RWPE2 (cell line): ENCODE measurements around the gene CBFA2T2.

Experiments used
- ATAC-seq: fragments of 200-7000 bp; cut with Tn5 transposase; 3 replicates; pipeline ENCODE4 v1.9.1; 2021; ENCODE audit warnings: low read depth
- DNase-seq: peaks from one replicate; pipeline ENCODE4 v3.0.0-alpha.2; 2020; ENCODE audit warnings: low spot score
- H3K27ac ChIP-seq: fragments of 450-650 bp; 2 replicates; pipeline ENCODE4 v1.5.1; 2017; ENCODE audit warnings: mild to moderate bottlenecking; ENCODE audit not compliant: poor library complexity, severe bottlenecking
- H3K27me3 ChIP-seq: fragments of 250-450 bp; sonication (Bioruptor Pico); 2 replicates; pipeline ENCODE4 v1.5.1; 2021; ENCODE audit warnings: mild to moderate bottlenecking, moderate library complexity; ENCODE audit not compliant: insufficient read depth, poor library complexity, severe bottlenecking
- H3K36me3 ChIP-seq: fragments of 250-450 bp; sonication (Bioruptor Pico); 2 replicates; pipeline ENCODE4 v1.5.1; 2020; ENCODE audit warnings: low read depth, mild to moderate bottlenecking, moderate library complexity
- H3K4me1 ChIP-seq: fragments of 250-450 bp; sonication (Bioruptor Pico); 2 replicates; pipeline ENCODE4 v1.5.1; 2021; ENCODE audit warnings: mild to moderate bottlenecking, moderate library complexity; ENCODE audit not compliant: insufficient read depth, poor library complexity, severe bottlenecking
- H3K4me3 ChIP-seq: fragments of 250-450 bp; sonication (Bioruptor Pico); 2 replicates; pipeline ENCODE4 v1.5.1; 2021; ENCODE audit warnings: mild to moderate bottlenecking, moderate library complexity; ENCODE audit not compliant: severe bottlenecking
- H3K9me3 ChIP-seq: fragments of 250-450 bp; sonication (Bioruptor Pico); 2 replicates; pipeline ENCODE4 v1.5.1; 2021; ENCODE audit warnings: mild to moderate bottlenecking, moderate library complexity; ENCODE audit not compliant: severe bottlenecking
- TF ChIP-seq, protein P1 (sequence below): fragments of 450-650 bp; IDR thresholded peaks from one replicate; pipeline ENCODE4 v1.5.1; 2017; ENCODE audit warnings: mild to moderate bottlenecking, moderate library complexity; ENCODE audit not compliant: poor library complexity, severe bottlenecking

Gene CBFA2T2

DNA sequence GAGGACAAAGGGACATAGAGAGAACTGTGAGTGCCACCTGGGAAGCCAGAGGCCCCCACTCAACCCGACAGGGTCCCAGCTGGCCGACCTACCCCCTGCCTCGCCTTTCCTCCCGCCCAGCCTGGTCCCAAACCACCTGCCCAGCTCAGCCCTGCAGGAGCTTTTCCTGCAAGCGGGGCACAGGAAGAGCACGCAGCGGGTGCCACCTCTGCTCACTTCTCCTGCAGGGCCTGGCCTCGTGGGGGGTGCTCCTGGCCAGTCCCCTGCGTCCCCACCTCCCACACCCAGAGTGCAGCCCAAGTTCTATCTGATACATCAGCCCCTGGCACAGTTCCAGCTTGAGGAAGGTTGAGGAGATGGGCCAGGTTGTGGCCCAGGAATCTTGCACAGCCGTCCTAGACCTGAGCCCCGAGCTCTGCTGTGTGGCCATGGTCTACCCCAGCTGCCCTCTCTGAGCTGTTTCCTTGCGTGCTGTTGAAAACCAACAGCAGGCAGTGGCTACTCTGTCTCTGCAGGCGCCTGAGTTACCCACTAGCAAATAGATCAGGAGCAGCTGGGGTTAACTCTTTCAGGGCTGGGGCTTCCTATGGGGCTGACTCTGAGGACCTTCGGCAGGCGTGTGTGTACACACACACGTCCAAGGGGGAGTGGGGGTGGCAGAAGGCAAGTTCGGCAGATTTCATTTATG is 182.7 kb downstream of the CBFA2T2 start:
- H3K9me3 ChIP-seq, result no peaks in the 10 kb centered on the region
- peaks cover 3% of the 10 kb centered on the region for H3K4me1 ChIP-seq
- H3K4me3 ChIP-seq, result no peak overlapping the region
- ATAC-seq (no peak), DNase-seq (peak; percentile 88)
- TF ChIP-seq, protein P1, sequence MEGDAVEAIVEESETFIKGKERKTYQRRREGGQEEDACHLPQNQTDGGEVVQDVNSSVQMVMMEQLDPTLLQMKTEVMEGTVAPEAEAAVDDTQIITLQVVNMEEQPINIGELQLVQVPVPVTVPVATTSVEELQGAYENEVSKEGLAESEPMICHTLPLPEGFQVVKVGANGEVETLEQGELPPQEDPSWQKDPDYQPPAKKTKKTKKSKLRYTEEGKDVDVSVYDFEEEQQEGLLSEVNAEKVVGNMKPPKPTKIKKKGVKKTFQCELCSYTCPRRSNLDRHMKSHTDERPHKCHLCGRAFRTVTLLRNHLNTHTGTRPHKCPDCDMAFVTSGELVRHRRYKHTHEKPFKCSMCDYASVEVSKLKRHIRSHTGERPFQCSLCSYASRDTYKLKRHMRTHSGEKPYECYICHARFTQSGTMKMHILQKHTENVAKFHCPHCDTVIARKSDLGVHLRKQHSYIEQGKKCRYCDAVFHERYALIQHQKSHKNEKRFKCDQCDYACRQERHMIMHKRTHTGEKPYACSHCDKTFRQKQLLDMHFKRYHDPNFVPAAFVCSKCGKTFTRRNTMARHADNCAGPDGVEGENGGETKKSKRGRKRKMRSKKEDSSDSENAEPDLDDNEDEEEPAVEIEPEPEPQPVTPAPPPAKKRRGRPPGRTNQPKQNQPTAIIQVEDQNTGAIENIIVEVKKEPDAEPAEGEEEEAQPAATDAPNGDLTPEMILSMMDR, result no peak
- peaks cover 21% of the 10 kb centered on the region for H3K36me3 ChIP-seq
- H3K27me3 ChIP-seq, result no peaks in the 10 kb centered on the region
- no peak overlapping the region for H3K27ac ChIP-seq

DNA sequence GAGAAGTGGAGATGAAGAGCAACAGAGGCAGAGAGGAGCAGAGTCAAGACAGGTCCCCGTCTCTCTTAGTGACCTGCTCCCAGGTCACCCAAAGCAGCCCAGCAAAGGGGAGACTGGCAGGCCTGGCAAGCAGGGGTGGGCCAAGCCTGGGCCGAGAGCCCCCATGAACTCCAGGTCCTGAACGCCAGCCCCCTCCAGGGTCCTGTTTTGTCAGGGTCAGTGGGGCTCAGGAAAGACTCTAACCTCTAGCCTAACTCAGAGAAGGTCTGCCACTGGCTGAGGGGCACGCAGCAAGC is 183.2 kb downstream of the CBFA2T2 start:
- Histone ChIP-seq H3K27ac (no peak overlapping the region), H3K27me3 (no peaks in the 10 kb centered on the region), H3K9me3 (no peaks in the 10 kb centered on the region), H3K4me1 (peaks cover 3% of the 10 kb centered on the region), H3K4me3 (no peak overlapping the region), H3K36me3 (peaks cover 26% of the 10 kb centered on the region)
- ATAC-seq, result no peak
- peak; percentile 76 for DNase-seq
- TF ChIP-seq, protein P1, result no peak

DNA sequence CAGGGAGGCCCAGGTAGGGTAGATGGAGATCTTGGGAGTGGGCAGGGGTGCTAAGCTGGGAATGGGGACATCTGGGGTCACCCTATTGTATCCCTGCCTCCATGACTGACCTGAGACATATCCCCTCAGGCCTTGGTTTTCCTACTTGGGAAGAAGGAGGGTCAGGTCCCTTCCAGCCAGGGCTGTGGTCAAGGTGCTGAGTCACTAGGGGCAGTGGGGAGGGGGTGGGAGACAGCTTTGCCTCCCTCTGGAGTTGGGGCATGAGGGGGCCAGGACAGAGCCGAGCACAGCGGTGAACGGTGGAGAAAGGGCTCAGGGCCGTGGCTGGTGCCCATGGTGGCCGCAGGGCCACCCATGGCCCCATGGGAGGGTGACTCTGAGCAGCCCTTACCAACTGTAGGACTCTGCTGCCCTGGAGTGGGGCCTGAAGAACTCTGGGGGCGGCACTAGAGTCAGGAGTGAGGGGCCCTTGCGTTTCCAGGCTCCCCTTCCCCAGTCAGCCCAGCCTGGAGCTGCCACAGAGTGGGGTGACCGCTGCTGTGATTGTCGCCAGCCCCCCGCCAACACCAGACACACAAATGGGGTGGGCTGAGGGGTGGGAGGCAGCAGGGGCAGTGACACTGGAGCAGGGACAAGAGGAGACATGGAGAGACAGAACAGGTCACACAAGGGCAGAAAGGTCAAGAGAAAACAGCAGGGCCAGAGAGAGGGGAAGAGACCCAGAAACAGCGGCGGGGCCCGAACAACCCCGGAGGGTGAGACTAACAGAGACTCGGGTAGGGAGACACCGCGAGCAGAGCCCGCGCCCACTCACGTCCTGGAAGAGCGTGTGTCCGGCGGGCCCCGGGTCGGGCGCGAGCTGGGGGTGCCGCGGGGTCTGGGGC is 183.8 kb downstream of the CBFA2T2 start:
- DNase-seq, result peak; percentile 78
- TF ChIP-seq, protein P1, result no peak
- Histone ChIP-seq H3K36me3 (peaks cover 27% of the 10 kb centered on the region), H3K4me3 (peak overlapping the region; percentile 49), H3K27ac (peak overlapping the region; percentile 39), H3K27me3 (no peaks in the 10 kb centered on the region), H3K4me1 (no peaks in the 10 kb centered on the region), H3K9me3 (no peaks in the 10 kb centered on the region)
- ATAC-seq, result peak; percentile 36; the same call in 2 of the 3 replicates

DNA sequence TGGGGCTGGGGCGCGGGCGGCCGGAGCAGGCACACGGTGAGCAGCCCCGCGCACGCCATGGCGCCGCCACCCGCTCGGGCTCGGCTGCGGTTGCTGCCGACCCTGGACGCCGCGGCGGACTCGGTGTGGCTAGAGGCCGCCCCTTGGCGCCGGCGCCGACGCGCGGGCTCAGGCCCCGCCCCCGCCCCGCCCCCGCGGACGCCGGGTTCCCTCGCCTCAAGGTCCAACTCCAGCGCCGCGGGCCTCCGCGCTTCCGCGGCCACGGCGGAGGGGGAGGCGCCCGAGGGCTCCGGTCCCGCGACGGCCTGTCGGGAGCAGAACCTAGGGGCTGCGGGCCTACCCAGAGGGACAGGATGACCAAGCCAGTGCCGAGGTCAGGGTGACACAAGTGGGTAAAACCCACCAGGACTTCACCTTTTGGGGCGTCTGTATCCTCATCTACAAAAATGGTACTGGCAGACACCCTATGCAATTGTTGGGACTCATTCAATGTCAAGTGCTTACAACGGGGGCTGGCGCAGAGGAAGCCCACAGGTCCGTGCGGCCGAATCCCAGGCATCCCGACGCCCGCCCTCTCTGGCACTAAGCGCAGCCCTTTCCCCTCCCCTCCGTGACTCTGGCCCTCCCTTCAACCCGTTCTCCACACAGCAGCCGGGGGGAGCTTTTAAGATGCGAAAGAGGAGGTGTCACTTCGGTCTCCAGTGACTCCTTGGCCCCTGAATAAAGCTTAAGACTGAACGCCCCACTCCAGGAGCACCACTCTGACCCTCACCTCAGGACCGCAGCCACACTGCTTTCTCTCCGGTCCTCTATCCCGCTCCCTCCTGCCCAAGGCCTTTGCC is 184.6 kb downstream of the CBFA2T2 start, which contains the start of gene NECAB3:
Gene NECAB3, minus strand, starts transcription at position 135 of the 842 bp plus-strand sequence. Its CDS starts 76 bp downstream, at position 59.
- H3K9me3 ChIP-seq, result no peaks in the 10 kb centered on the region
- H3K4me3 ChIP-seq, result peak within 1 kb of the TSS; percentile 49
- peak; percentile 71 for ATAC-seq
- peak; percentile 90 for DNase-seq
- peaks cover 32% of the 10 kb centered on the region for H3K36me3 ChIP-seq
- peak within 1 kb of the TSS; percentile 39 for H3K27ac ChIP-seq
- TF ChIP-seq, protein P1, result peak; percentile 31
- no peaks in the 10 kb centered on the region for H3K4me1 ChIP-seq
- no peaks in the 10 kb centered on the region for H3K27me3 ChIP-seq
